Gastroesophageal sphincter (tissue), 3 donors: Measurements from ENCODE around the gene ACOT4.

Source experiments
- CTCF ChIP-seq, 4 experiments: fragments of 200-600 bp in 2 of 4; fragments of 450-650 bp in 2 of 4; sonication (generic) in 1 of 4; IDR thresholded peaks; one replicate each; pipeline ENCODE4 v1.5.1; 2017 to 2019; ENCODE audit warnings: antibody characterized with exemption in 4 of 4, mild to moderate bottlenecking in 2 of 4, moderate library complexity in 2 of 4
- EP300 ChIP-seq: sonication (generic); formaldehyde crosslinking; IDR thresholded peaks from one replicate; pipeline ENCODE4 v1.6.1; 2017; ENCODE audit warnings: antibody characterized with exemption, mild to moderate bottlenecking
- POLR2A ChIP-seq, 2 donors: fragments of 450-650 bp; IDR thresholded peaks; one replicate each; pipeline ENCODE4 v1.6.1; 2017; ENCODE audit warnings: antibody characterized with exemption in 2 of 2, mild to moderate bottlenecking in 2 of 2, moderate library complexity in 1 of 2

DNA sequence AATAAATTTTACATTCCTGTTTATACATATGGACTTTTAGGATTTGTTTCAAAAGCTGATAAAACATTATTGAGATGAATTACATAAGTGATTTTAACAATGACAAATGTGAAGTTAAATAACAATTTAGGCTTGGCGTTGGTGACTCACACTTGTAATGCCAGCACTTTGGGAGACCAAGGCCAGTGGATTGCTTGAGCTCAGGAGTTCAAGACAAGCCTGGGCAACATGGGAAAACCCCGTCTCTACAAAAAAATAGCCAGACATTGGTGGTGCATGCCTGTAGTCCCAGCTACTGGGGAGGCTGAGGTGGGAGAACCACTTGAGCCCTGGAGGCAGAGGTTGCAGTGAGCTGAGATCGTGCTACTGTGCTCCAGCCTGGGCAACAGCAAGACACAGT is 15.3 kb upstream of the ACOT4 start:
- no peak for TF ChIP-seq POLR2A (IDR thresholded peaks at IDR 0.05)
- TF ChIP-seq CTCF (IDR thresholded peaks at IDR 0.05), result no peak
- no peak for TF ChIP-seq EP300
